Nephron progenitor cell (in vitro differentiated cells): ENCODE data around the gene GBF1.

Experiments
- DNase-seq: peaks from one replicate; pipeline ENCODE4 v3.0.0; 2021
- H3K27ac Mint-ChIP-seq: 2 replicates; pipeline ENCODE4 v1.8.0; 2021; ENCODE audit warnings: mild to moderate bottlenecking, moderate library complexity, mixed read lengths
- H3K27me3 Mint-ChIP-seq: 2 replicates; pipeline ENCODE4 v1.8.0; 2021; ENCODE audit warnings: mild to moderate bottlenecking, low read depth, mixed read lengths; ENCODE audit not compliant: poor library complexity
- H3K36me3 Mint-ChIP-seq: 2 replicates; pipeline ENCODE4 v1.8.0; 2021; ENCODE audit warnings: low read depth, mixed read lengths
- H3K4me1 Mint-ChIP-seq: 2 replicates; pipeline ENCODE4 v1.8.0; 2021; ENCODE audit warnings: mixed read lengths
- H3K4me3 Mint-ChIP-seq: 2 replicates; pipeline ENCODE4 v1.8.0; 2021; ENCODE audit warnings: mild to moderate bottlenecking, moderate library complexity, mixed read lengths
- H3K9me3 Mint-ChIP-seq: 2 replicates; pipeline ENCODE4 v1.8.0; 2021; ENCODE audit warnings: mild to moderate bottlenecking, moderate library complexity, mixed read lengths
- CTCF ChIP-seq: fragments of 200-600 bp; sonication (generic); IDR thresholded peaks from 2 replicates; pipeline ENCODE4 v1.5.0; 2021; ENCODE audit warnings: antibody characterized with exemption

GBF1 gene

DNA sequence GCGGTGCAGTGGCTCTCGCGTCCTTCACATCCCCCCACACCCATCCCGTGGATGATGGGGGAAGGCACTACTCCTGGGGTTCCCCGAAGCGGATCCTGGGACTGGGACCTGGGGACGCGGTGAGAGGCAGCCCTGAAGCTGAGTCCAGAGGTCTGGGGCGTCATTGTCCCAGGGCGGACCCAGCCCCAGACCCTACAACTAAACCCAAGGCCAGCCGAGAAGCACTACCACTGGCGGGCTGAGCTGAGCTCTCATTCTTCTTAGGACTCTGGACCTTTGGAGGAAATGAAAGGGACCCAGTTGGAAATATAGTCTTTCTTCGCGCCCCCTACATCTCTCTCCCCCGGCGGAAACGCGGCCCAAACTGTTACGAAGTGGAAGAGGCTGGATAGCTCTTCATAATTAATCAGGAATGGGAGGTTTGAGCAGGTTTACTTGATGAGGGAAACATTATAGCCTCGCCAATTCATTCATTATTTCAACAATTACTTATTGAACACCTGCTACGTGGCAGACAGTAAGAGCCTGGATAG, 174.9 kb downstream of the GBF1 start:
- H3K27ac Mint-ChIP-seq, result peak overlapping the region; percentile 100
- H3K4me3 Mint-ChIP-seq, result peak overlapping the region; percentile 98
- peaks cover 49% of the 10 kb centered on the region for H3K27me3 Mint-ChIP-seq
- peaks cover 28% of the 10 kb centered on the region for H3K4me1 Mint-ChIP-seq
- H3K36me3 Mint-ChIP-seq, result no peaks in the 10 kb centered on the region
- no peaks in the 10 kb centered on the region for H3K9me3 Mint-ChIP-seq
- no peak for DNase-seq
- TF ChIP-seq CTCF, result no peak

GRCh38 chr10:102420714-102421506, 175.6 kb downstream of the GBF1 start, which contains the start of gene FBXL15:
Gene FBXL15 (plus strand): TSS chr10:102420836. CDS start chr10:102421130, 294 bp downstream.
- Mint-ChIP-seq H3K27me3 (peaks cover 45% of the 10 kb centered on the region), H3K27ac (peak within 1 kb of the TSS; percentile 100), H3K9me3 (no peaks in the 10 kb centered on the region), H3K4me3 (peak within 1 kb of the TSS; percentile 98), H3K36me3 (no peaks in the 10 kb centered on the region), H3K4me1 (peaks cover 28% of the 10 kb centered on the region)
- no peak for TF ChIP-seq CTCF
- peak; percentile 97 for DNase-seq

DNA sequence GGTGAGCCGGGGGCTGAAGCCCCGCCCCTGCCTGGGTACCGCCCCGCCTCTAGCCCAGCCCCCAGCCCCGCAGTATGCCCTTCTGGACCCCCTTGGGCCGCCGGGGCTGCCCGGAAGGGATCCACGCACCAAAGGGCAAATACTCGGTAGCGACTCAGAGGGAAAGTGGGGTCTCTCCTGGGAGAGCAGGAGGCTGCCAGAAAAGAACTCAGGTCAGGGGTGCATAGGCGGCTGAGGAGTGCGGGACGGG, 176.1 kb downstream of the GBF1 start:
- Mint-ChIP-seq H3K27me3 (peaks cover 40% of the 10 kb centered on the region), H3K36me3 (no peaks in the 10 kb centered on the region), H3K27ac (no peak overlapping the region), H3K9me3 (no peaks in the 10 kb centered on the region), H3K4me1 (peaks cover 28% of the 10 kb centered on the region), H3K4me3 (peak overlapping the region; percentile 98)
- no peak for DNase-seq
- no peak for TF ChIP-seq CTCF

- Mint-ChIP-seq H3K4me3 (peak overlapping the region; percentile 98), H3K27me3 (peaks cover 38% of the 10 kb centered on the region), H3K4me1 (peaks cover 28% of the 10 kb centered on the region), H3K27ac (no peak overlapping the region), H3K9me3 (no peaks in the 10 kb centered on the region), H3K36me3 (no peaks in the 10 kb centered on the region)
- no peak for TF ChIP-seq CTCF
- DNase-seq, result peak; percentile 51
Measured at GRCh38 chr10:102421757-102422512, 176.6 kb downstream of the GBF1 start.

- H3K27ac Mint-ChIP-seq, result no peak overlapping the region
- H3K4me1 Mint-ChIP-seq, result peaks cover 28% of the 10 kb centered on the region
- H3K4me3 Mint-ChIP-seq, result peak overlapping the region; percentile 98
- peak; percentile 76 for TF ChIP-seq CTCF
- peaks cover 31% of the 10 kb centered on the region for H3K27me3 Mint-ChIP-seq
- peak; percentile 76 for DNase-seq
- H3K9me3 Mint-ChIP-seq, result no peaks in the 10 kb centered on the region
- no peaks in the 10 kb centered on the region for H3K36me3 Mint-ChIP-seq
Measured at GRCh38 chr10:102422545-102423129, 177.3 kb downstream of the GBF1 start.
